ENCODE results near the gene CUZD1.

- TF ChIP-seq EZH2 (IDR thresholded peaks at IDR 0.05) (no peak), CTCF (IDR thresholded peaks at IDR 0.05) (no peak), EZH2phosphoT487 (IDR thresholded peaks at IDR 0.05) (no peak)
Observed at GRCh38 chr10:122828716-122829255, 16.9 kb downstream of the CUZD1 start.
